Right hindlimb (tissue), 1 donor: Measurements from ENCODE around the gene RGS14.
A peak's percentile ranks its signal among the peaks of the same experiment; 100 is the strongest.

Experiments used
- DNase-seq: peaks from one replicate; pipeline ENCODE4 v3.0.0-alpha.2; 2018

Gene RGS14

GRCh38 chr5:177383181-177383580 lies 25.5 kb downstream of the RGS14 start:
- DNase-seq: no peak

GRCh38 chr5:177384134-177384533 lies 26.4 kb downstream of the RGS14 start, which contains the start of gene SLC34A1:
Gene SLC34A1 (plus strand): TSS chr5:177384434. CDS start chr5:177385742, 1,308 bp downstream.
- DNase-seq: no peak

- no peak for DNase-seq
These were observed 28.0 kb downstream of the RGS14 start for GRCh38 chr5:177385720-177386119.

GRCh38 chr5:177386542-177386941 lies 28.8 kb downstream of the RGS14 start:
- DNase-seq: no peak

- DNase-seq: no peak
These were observed 29.7 kb downstream of the RGS14 start for GRCh38 chr5:177387405-177387804.

- no peak for DNase-seq
These were observed 30.9 kb downstream of the RGS14 start for GRCh38 chr5:177388521-177389052.

GRCh38 chr5:177389241-177390169 lies 31.8 kb downstream of the RGS14 start:
- no peak for DNase-seq

- DNase-seq: peak; percentile 89
These were observed 32.9 kb downstream of the RGS14 start for GRCh38 chr5:177390363-177391300.

GRCh38 chr5:177392765-177393164 lies 35.0 kb downstream of the RGS14 start:
- no peak for DNase-seq

GRCh38 chr5:177393206-177393765 lies 35.6 kb downstream of the RGS14 start:
- no peak for DNase-seq

GRCh38 chr5:177393990-177394389 lies 36.3 kb downstream of the RGS14 start:
- DNase-seq: no peak

- no peak for DNase-seq
These were observed 38.4 kb downstream of the RGS14 start for GRCh38 chr5:177396078-177396477.

- no peak for DNase-seq
These were observed 39.1 kb downstream of the RGS14 start for GRCh38 chr5:177396807-177397206.

GRCh38 chr5:177397875-177398390 lies 40.2 kb downstream of the RGS14 start:
- DNase-seq: no peak

GRCh38 chr5:177399997-177400868 lies 42.5 kb downstream of the RGS14 start, which contains the start of gene PFN3:
Gene PFN3 (minus strand): TSS chr5:177400661. CDS start chr5:177400576, 85 bp downstream.
- DNase-seq: peak; percentile 65

- DNase-seq: peak; percentile 47
These were observed 44.7 kb downstream of the RGS14 start for GRCh38 chr5:177402271-177403043.

GRCh38 chr5:177403102-177403791 lies 45.5 kb downstream of the RGS14 start:
- no peak for DNase-seq

GRCh38 chr5:177403792-177404640 lies 46.3 kb downstream of the RGS14 start:
- peak; percentile 86 for DNase-seq

- DNase-seq: no peak
These were observed 47.0 kb downstream of the RGS14 start for GRCh38 chr5:177404641-177405179.
